Loucy (cell line): ENCODE measurements around the gene PKNOX2.

Experiments used
- EZH2phosphoT487 ChIP-seq: fragments of 200-600 bp; IDR thresholded peaks from 2 replicates; pipeline ENCODE4 v1.6.1; 2018; ENCODE audit warnings: antibody characterized with exemption, mild to moderate bottlenecking, moderate library complexity, borderline replicate concordance
- TF ChIP-seq, protein P1 (sequence below): fragments of 200-600 bp; sonication (generic); conservative IDR thresholded peaks from 2 replicates; pipeline ENCODE4 v1.5.1; 2014; ENCODE audit warnings: mild to moderate bottlenecking, antibody characterized with exemption, low read length

DNA sequence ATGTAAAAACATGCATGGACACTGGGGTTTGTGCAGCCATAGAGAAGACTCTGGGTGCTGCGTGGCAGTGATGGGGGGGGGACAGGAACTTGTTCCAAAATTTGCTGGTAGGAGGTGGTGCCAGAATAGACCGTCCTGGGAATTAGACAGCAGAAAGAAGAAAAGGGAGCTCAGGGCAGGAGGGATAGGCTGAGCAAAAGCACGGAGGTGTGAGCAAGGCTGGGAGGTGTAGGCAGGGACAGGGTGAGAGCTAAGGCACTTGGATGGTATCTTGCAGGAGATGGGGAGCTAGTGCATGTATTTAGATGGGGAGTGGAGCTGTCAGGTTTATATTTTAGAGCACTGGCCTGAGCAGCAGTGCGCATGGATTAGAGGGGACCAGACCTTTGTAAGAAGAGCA, 53.8 kb downstream of the PKNOX2 start:
- TF ChIP-seq, protein P1, sequence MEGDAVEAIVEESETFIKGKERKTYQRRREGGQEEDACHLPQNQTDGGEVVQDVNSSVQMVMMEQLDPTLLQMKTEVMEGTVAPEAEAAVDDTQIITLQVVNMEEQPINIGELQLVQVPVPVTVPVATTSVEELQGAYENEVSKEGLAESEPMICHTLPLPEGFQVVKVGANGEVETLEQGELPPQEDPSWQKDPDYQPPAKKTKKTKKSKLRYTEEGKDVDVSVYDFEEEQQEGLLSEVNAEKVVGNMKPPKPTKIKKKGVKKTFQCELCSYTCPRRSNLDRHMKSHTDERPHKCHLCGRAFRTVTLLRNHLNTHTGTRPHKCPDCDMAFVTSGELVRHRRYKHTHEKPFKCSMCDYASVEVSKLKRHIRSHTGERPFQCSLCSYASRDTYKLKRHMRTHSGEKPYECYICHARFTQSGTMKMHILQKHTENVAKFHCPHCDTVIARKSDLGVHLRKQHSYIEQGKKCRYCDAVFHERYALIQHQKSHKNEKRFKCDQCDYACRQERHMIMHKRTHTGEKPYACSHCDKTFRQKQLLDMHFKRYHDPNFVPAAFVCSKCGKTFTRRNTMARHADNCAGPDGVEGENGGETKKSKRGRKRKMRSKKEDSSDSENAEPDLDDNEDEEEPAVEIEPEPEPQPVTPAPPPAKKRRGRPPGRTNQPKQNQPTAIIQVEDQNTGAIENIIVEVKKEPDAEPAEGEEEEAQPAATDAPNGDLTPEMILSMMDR, result no peak
- no peak for TF ChIP-seq EZH2phosphoT487
